Kidney epithelial cell (primary cell): ENCODE measurements around the gene PON3. TPM values are rescaled to one million over a fixed set of nuclear protein-coding genes. Genes with fewer than 3 reads are reported as not detected.

Experiments used
- DNase-seq: peaks from one replicate; pipeline ENCODE4 v3.0.0-alpha.2; 2010; ENCODE audit warnings: low read depth
- H3K27me3 ChIP-seq: 2 replicates; pipeline ENCODE4 v1.6.0; 2011; ENCODE audit warnings: low read length; ENCODE audit not compliant: control insufficient read depth, insufficient read depth
- H3K36me3 ChIP-seq: 2 replicates; pipeline ENCODE4 v1.5.1; 2011; ENCODE audit warnings: low read length; ENCODE audit not compliant: control insufficient read depth, insufficient read depth
- H3K4me3 ChIP-seq: 2 replicates; pipeline ENCODE4 v1.5.1; 2011; ENCODE audit warnings: low read depth, mild to moderate bottlenecking, control low read depth, low read length
- total RNA-seq: library from RNA; depleted of rRNA; stranded (reverse); fragments of >200 nt; gene quantifications from 2 replicates; pipeline ENCODE4 v1.2.3, GENCODE V29; 2015
- TF ChIP-seq, protein P1 (sequence below): IDR thresholded peaks from 2 replicates; pipeline ENCODE4 v1.5.1; 2011; ENCODE audit warnings: mild to moderate bottlenecking, moderate library complexity, low read length, control low read depth, inconsistent platforms; ENCODE audit not compliant: insufficient read depth, poor library complexity, severe bottlenecking

PON3 gene
- total RNA-seq, 1 donor from 2014 or later: not detected

DNA sequence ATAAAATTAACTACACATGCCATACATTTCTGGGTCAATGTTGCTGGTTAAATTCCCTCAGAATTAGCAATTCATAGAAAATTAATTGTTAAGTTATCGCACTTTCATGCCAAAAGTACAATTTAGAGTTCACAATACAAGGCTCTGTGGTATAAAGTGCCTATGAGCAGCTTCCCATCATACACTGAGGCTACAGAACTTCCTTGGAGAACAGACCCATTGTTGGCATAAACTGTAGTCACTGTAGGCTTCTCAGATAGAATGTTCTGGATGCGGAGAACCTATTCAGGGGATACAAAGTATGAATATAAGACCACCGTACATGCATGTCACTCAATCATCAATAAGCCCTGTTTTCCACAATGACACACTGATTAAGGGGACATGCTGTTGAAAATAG, 9.0 kb upstream of the PON3 start:
- TF ChIP-seq, protein P1, sequence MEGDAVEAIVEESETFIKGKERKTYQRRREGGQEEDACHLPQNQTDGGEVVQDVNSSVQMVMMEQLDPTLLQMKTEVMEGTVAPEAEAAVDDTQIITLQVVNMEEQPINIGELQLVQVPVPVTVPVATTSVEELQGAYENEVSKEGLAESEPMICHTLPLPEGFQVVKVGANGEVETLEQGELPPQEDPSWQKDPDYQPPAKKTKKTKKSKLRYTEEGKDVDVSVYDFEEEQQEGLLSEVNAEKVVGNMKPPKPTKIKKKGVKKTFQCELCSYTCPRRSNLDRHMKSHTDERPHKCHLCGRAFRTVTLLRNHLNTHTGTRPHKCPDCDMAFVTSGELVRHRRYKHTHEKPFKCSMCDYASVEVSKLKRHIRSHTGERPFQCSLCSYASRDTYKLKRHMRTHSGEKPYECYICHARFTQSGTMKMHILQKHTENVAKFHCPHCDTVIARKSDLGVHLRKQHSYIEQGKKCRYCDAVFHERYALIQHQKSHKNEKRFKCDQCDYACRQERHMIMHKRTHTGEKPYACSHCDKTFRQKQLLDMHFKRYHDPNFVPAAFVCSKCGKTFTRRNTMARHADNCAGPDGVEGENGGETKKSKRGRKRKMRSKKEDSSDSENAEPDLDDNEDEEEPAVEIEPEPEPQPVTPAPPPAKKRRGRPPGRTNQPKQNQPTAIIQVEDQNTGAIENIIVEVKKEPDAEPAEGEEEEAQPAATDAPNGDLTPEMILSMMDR: no peak
- Histone ChIP-seq H3K27me3 (no peaks in the 10 kb centered on the region), H3K36me3 (peaks cover 1% of the 10 kb centered on the region), H3K4me3 (no peak overlapping the region)
- DNase-seq: no peak

DNA sequence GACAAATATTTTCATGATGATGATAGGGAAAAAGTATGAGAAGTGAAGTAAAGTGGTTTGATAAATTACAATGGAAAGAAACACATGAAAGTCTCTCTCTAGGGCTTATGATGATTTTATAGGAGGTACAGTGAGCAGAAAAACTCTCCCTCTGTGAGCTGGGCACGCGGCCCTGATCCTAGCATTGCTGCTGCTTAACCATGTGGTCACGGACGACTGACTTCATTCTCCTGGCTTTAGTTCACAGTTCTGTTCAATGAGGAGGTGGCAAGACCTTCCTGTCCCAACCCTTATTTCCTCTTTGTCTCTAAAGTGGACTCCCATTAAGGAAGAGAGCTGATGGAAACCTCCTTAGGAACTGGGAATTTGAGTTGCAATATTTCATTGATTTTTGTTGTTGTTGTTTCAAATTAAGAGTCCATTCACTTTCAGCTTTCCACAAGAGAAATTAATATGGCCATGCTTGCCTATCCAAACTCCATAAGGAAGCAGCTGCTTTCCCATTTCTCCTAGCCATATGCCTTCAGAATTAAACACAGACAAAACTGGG, 8.2 kb upstream of the PON3 start:
- DNase-seq: no peak
- TF ChIP-seq, protein P1: no peak
- Histone ChIP-seq H3K27me3 (no peaks in the 10 kb centered on the region), H3K36me3 (peaks cover 1% of the 10 kb centered on the region), H3K4me3 (no peak overlapping the region)

DNA sequence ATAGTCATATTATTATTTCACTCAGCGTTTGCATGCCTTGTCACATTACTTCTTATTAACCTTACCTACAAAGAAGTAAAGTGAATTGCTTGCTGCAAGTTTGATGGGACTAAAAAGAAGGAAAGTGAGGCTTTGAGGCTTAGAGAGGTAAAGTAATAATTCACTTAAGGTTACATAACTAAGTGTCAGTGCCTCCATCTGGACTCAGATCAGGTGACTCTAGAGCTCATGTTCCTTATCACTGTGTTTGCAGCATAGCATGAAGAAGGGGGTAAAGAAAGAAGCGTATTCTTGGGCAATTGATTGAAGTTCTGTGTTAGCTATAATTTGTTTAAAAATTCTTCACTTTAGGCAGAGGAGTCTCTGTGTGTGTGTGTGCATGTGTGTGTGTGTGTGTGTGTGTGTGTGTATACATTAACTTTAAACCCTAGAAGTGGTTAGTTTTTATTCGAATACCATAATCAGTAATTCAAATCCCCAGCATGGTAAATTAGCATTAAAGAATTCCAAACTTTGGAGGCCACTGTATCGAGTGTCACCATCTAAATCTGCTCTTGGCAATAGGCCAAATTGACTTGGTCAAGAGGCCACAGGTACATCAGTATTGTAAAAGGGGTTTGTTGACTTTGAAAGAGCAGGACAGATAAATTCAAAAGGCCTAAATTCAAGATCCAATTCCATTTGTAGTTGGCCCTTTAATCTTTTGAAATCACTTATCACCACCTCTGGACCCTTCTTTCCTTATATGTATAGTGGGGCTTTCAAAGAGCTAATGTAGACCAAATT, 2.2 kb upstream of the PON3 start:
- DNase-seq: no peak
- H3K27me3 ChIP-seq: no peaks in the 10 kb centered on the region
- no peak overlapping the region for H3K4me3 ChIP-seq
- peaks cover 1% of the 10 kb centered on the region for H3K36me3 ChIP-seq
- TF ChIP-seq, protein P1: no peak

DNA sequence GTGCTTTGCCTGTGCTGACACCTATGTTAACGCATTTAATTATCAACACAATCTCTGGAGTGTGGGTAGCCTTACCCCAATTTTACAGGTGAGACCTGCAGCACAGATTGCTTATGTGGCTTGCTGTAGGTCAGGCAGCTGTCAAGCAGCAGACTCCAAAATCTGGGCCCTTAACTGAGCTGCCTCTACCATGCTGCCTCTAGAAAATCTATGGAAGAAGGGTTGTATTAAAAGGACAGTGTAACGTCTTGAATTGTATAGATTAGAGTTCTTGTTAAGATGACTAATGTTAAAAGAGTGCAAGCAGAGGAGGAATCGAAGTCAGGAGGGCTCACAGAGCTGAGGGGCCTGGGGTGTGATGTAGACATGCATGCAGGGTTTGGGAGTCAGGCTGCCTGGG, 1.2 kb upstream of the PON3 start:
- TF ChIP-seq, protein P1: no peak
- no peaks in the 10 kb centered on the region for H3K36me3 ChIP-seq
- no peak for DNase-seq
- no peaks in the 10 kb centered on the region for H3K27me3 ChIP-seq
- no peak overlapping the region for H3K4me3 ChIP-seq

DNA sequence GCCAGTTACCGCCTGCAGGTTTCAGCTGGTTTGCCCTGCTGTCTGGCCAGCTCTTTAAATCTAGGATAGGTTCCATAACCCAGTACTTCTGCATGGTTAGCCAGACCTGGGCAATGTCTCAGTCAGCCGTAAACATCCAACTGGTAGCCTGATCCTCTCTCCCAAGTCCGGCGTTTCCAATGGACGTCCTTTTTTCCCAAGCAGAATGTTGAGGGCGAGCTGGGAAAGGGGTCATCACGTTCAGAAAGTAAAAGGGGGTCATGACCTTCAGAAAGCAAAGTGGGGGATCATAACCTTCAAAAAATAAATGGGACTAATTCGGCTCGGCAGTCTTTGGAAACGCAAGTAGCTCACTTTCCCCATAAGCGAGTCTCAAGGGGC, 430 bp downstream of the PON3 start:
- Histone ChIP-seq H3K4me3 (no peak overlapping the region), H3K27me3 (no peaks in the 10 kb centered on the region), H3K36me3 (no peaks in the 10 kb centered on the region)
- DNase-seq: no peak
- TF ChIP-seq, protein P1: no peak

DNA sequence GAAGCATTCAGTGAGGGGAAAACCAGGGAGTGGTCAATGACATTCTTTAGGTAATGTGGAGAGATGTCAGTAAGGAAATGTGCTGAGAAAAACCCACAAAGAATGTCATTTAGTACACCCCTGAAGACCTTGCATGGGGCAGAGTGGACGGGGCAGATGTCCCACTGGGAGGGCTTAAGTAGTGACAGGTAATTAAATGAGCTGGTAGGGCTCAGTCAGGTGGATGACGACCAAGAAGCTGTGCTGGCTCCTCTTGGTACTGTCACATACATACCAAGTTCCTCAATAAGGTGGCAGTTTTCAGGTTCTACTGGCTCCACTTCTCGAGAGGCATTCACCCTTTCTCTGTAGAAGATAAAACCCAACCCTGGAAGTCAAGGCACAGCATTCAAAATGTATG, 1.8 kb downstream of the PON3 start:
- no peaks in the 10 kb centered on the region for H3K36me3 ChIP-seq
- no peak for DNase-seq
- TF ChIP-seq, protein P1: no peak
- no peak overlapping the region for H3K4me3 ChIP-seq
- no peaks in the 10 kb centered on the region for H3K27me3 ChIP-seq
